Neural cell (in vitro differentiated cells): Measurements from ENCODE around the gene GPR158. TPM values are rescaled to one million over a fixed set of nuclear protein-coding genes. Genes with fewer than 3 reads are reported as not detected.

Experiments used
- H2AFZ ChIP-seq: fragments of 200-600, 300-800 bp; sonication (generic), shearing (Covaris generic); 2 replicates; pipeline ENCODE4 v1.6.0; 2014; ENCODE audit warnings: low read depth, mild to moderate bottlenecking, antibody characterized with exemption, low read length, moderate library complexity
- H3F3A ChIP-seq: fragments of 200-600 bp; shearing (Covaris generic); 2 replicates; pipeline ENCODE4 v1.6.1; 2016; ENCODE audit warnings: mild to moderate bottlenecking, moderate library complexity, mixed read lengths, antibody characterized with exemption, low read length; ENCODE audit not compliant: insufficient read depth, poor library complexity, severe bottlenecking
- H3K27ac ChIP-seq: fragments of 200-600, 300-800 bp; sonication (generic), shearing (Covaris generic); 2 replicates; pipeline ENCODE4 v1.5.1; 2014; ENCODE audit warnings: mild to moderate bottlenecking, low read length, moderate library complexity
- H3K27me3 ChIP-seq: fragments of 300-800, 200-600 bp; sonication (generic), shearing (Covaris generic); 2 replicates; pipeline ENCODE4 v1.6.0; 2014; ENCODE audit warnings: mild to moderate bottlenecking, low read depth, low read length, moderate library complexity; ENCODE audit not compliant: insufficient read depth
- H3K36me3 ChIP-seq: fragments of 300-800, 200-600 bp; sonication (generic), shearing (Covaris generic); 2 replicates; pipeline ENCODE4 v1.5.1; 2014; ENCODE audit warnings: mild to moderate bottlenecking, antibody characterized with exemption, low read length, moderate library complexity; ENCODE audit not compliant: insufficient read depth
- H3K4me2 ChIP-seq: fragments of 300-800, 200-600 bp; sonication (generic), shearing (Covaris generic); 2 replicates; pipeline ENCODE4 v1.6.0; 2014; ENCODE audit warnings: mild to moderate bottlenecking, low read length
- H3K4me3 ChIP-seq: fragments of 300-800, 200-600 bp; sonication (generic), shearing (Covaris generic); 2 replicates; pipeline ENCODE4 v1.5.1; 2014; ENCODE audit warnings: mild to moderate bottlenecking, low read length, moderate library complexity
- H3K79me2 ChIP-seq: fragments of 200-600 bp; shearing (Covaris generic); replicated peaks from 2 replicates; pipeline ENCODE4 v1.6.0; 2014; ENCODE audit warnings: mild to moderate bottlenecking, low read length, moderate library complexity; ENCODE audit not compliant: insufficient read depth
- H3K9ac ChIP-seq: fragments of 300-800, 200-600 bp; sonication (generic), shearing (Covaris generic); 2 replicates; pipeline ENCODE4 v1.6.1; 2016; ENCODE audit warnings: mild to moderate bottlenecking, low read length, mixed read lengths
- H3K9me2 ChIP-seq: fragments of 200-600 bp; shearing (Covaris generic); 2 replicates; pipeline ENCODE4 v1.6.1; 2016; ENCODE audit warnings: mild to moderate bottlenecking, low read length, mixed read lengths; ENCODE audit not compliant: insufficient read depth
- H3K9me3 ChIP-seq: fragments of 200-600, 300-800 bp; sonication (generic), shearing (Covaris generic); 2 replicates; pipeline ENCODE4 v1.6.1; 2016; ENCODE audit warnings: mild to moderate bottlenecking, mixed run types, low read length, moderate library complexity, mixed read lengths
- H4K20me1 ChIP-seq: fragments of 200-600 bp; shearing (Covaris generic); 2 replicates; pipeline ENCODE4 v1.6.1; 2016; ENCODE audit warnings: mild to moderate bottlenecking, mixed run types; ENCODE audit not compliant: insufficient read depth
- CTCF ChIP-seq: fragments of 450-650 bp; IDR thresholded peaks from 2 replicates; pipeline ENCODE4 v1.5.1; 2014; ENCODE audit warnings: antibody characterized with exemption, mild to moderate bottlenecking, moderate library complexity; ENCODE audit not compliant: poor library complexity, severe bottlenecking
- EP300 ChIP-seq: fragments of 450-650 bp; conservative IDR thresholded peaks from 2 replicates; pipeline ENCODE4 v1.6.1; 2014; ENCODE audit warnings: antibody characterized with exemption, mild to moderate bottlenecking, moderate library complexity; ENCODE audit not compliant: poor library complexity, severe bottlenecking
- EZH2 ChIP-seq: fragments of 200-600, 300-800 bp; shearing (Covaris generic), sonication (generic); IDR thresholded peaks from 2 replicates; pipeline ENCODE4 v1.6.1; 2014; ENCODE audit warnings: antibody characterized with exemption, low read length, borderline replicate concordance, mild to moderate bottlenecking; ENCODE audit not compliant: insufficient read depth, poor library complexity, severe bottlenecking
- MXI1 ChIP-seq: fragments of 450-650 bp; conservative IDR thresholded peaks from 2 replicates; pipeline ENCODE4 v1.6.1; 2014; ENCODE audit warnings: antibody characterized with exemption, mild to moderate bottlenecking; ENCODE audit not compliant: poor library complexity, severe bottlenecking
- POLR2AphosphoS5 ChIP-seq: IDR thresholded peaks from 2 replicates; pipeline ENCODE4 v1.6.1; 2012
- RAD21 ChIP-seq: fragments of 450-650 bp; conservative IDR thresholded peaks from 2 replicates; pipeline ENCODE4 v1.6.1; 2014; ENCODE audit warnings: antibody characterized with exemption, mild to moderate bottlenecking, moderate library complexity
- REST ChIP-seq: IDR thresholded peaks from 2 replicates; pipeline ENCODE4 v1.6.1; 2012; ENCODE audit warnings: borderline replicate concordance
- SMC3 ChIP-seq: fragments of 450-650 bp; conservative IDR thresholded peaks from 2 replicates; pipeline ENCODE4 v1.6.1; 2014; ENCODE audit warnings: antibody characterized with exemption, mild to moderate bottlenecking, moderate library complexity; ENCODE audit not compliant: poor library complexity
- TAF1 ChIP-seq: IDR thresholded peaks from 2 replicates; pipeline ENCODE4 v1.6.1; 2012; ENCODE audit warnings: low read depth
- polyA plus RNA-seq: library from polyadenylated mRNA; depleted of rRNA; stranded (reverse); fragments of >200 nt; gene quantifications from 2 replicates; pipeline ENCODE4 v1.2.3, GENCODE V29; 2014

Gene GPR158
- polyA plus RNA-seq, 1 donor from 2014 or later, result 2.1 TPM

- Histone ChIP-seq H3K36me3 (no peaks in the 10 kb centered on the region), H3K27me3 (no peaks in the 10 kb centered on the region), H3F3A (no peaks in the 10 kb centered on the region), H3K4me3 (no peak overlapping the region), H3K9me2 (no peaks in the 10 kb centered on the region), H3K4me2 (no peak overlapping the region), H2AFZ (no peak overlapping the region), H3K9me3 (no peaks in the 10 kb centered on the region), H3K27ac (no peak overlapping the region), H3K79me2 (no peaks in the 10 kb centered on the region), H4K20me1 (no peaks in the 10 kb centered on the region), H3K9ac (no peak overlapping the region)
- no peak for TF ChIP-seq SMC3
- no peak for TF ChIP-seq EP300
- TF ChIP-seq CTCF, result no peak
- TF ChIP-seq POLR2AphosphoS5, result no peak
- no peak for TF ChIP-seq RAD21
- TF ChIP-seq MXI1, result no peak
- TF ChIP-seq REST, result no peak
- TF ChIP-seq TAF1, result no peak
- TF ChIP-seq EZH2, result no peak
Observed at GRCh38 chr10:25536027-25536426, 361.2 kb downstream of the GPR158 start.

GRCh38 chr10:25547382-25547781, 372.6 kb downstream of the GPR158 start:
- no peaks in the 10 kb centered on the region for H3K79me2 ChIP-seq
- no peaks in the 10 kb centered on the region for H4K20me1 ChIP-seq
- H3K36me3 ChIP-seq, result no peaks in the 10 kb centered on the region
- no peaks in the 10 kb centered on the region for H3K9me3 ChIP-seq
- no peaks in the 10 kb centered on the region for H3K27me3 ChIP-seq
- H2AFZ ChIP-seq, result no peak overlapping the region
- no peak overlapping the region for H3K4me2 ChIP-seq
- TF ChIP-seq EP300 (peak; percentile 77), POLR2AphosphoS5 (peak; percentile 65), EZH2 (no peak), SMC3 (no peak), REST (peak; percentile 95), TAF1 (no peak), MXI1 (no peak)
- H3F3A ChIP-seq, result no peaks in the 10 kb centered on the region
- no peaks in the 10 kb centered on the region for H3K9me2 ChIP-seq
- H3K27ac ChIP-seq, result peak overlapping the region; percentile 73
- peak overlapping the region; percentile 34 for H3K9ac ChIP-seq
- H3K4me3 ChIP-seq, result peak overlapping the region; percentile 17
